ENCODE data around the gene ERG.

Gene ERG

DNA sequence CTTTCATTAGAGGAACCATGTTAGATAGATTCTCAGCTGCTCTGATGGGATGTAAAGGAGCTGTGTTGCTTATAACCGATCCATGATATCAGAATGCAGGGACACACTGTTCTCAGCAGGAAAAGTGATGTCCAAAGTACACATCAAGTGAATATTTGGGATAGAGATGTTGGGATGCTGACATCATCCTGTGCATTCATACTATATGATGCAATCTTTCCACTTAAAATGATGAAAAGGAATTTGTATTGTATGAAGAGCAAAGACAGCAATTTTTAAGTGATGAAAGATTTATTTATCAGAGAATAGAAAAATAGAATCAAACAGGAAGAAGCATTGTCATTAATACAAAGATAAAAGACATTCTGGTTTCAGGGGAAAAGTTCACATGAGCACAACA, 110.1 kb downstream of the ERG start:
- DNase-seq = no peak

GRCh38 chr21:38386967-38387366, 111.3 kb downstream of the ERG start:
- DNase-seq = peak; percentile 5

DNA sequence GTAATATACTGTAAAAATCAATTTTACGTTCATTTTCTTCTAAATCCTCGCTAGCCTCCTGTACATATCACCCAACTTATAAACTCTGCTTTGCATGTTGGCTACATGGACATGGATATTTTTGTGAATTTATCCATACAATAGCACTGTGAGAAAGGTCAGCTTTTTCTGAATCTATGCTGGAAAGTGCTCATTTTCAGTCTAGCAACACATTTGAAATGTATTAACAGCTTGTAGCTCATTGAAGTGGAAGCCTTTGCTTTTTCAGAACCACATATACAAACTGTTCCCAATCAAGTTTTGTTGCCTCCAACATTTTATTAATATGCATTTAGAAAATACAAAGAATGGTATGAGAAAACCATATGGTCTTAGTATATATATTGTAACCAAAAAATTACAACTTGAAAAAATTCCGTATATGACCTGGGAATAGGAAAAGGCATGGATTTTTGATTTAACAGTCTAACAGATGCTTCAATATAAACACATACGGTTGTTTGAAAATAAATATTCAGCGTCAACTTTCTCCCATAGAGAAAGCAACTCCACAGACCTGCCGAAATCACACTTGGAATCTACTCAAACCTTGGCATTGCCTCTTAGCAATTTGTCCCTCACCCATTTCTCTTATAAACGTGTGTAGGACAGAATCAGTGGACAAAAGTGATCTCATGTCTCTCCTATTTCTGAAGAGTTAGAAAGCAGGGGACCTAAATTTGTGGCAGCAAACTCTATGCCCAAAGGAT, 112.7 kb downstream of the ERG start:
- no peak for DNase-seq

DNA sequence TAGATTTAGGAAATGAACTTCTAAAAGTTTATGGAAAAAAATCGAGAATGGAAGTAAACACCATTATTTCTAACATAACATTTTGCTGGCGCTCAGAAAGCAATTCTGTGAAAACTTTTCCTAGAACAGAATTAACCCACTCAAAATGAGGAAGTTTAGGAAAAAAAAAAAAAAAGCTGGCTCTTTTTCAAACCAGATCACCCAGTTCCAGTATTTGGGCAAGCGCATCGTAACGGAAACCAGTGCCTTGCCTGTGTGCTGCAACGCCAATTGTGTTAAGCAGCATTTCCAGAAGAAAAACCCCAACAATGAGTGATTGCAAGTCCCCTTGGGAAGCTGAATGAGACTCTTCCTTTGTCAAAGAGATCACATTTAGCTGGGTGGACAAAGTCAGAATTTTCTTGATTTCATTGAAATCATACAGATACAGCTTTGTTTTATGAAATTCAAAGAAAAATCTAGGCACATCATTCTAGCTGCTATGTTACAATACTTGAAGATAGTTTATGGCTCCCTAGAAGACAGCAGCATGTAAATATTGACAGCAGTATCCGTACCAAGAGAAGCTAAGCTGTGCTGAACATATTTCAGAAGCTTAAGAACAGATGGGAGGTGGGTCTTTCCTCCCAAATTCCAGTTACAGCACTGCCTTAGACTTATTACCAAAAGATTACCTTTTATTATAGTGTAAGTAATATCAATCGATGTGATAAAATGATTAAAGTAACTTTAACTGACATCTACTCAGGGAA, 113.4 kb downstream of the ERG start:
- no peak for DNase-seq

DNA sequence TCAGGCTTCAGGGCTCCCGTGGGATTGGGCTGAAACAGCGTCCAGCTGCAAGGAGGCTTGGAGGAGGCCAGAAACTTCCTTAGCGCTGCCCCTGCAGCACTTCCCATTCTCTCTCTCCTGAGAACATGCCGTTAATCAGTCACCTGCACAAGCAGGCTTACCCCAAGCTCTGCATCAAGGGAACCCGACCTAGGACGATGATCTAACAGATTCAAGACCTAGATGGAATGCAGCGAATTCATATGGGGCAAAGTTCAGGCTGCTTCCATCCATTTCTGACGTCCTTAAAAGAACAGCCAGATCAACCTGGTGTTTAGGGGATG, 114.1 kb downstream of the ERG start:
- no peak for DNase-seq

- no peak for DNase-seq
Measured at GRCh38 chr21:38383411-38384237, 114.7 kb downstream of the ERG start.

DNA sequence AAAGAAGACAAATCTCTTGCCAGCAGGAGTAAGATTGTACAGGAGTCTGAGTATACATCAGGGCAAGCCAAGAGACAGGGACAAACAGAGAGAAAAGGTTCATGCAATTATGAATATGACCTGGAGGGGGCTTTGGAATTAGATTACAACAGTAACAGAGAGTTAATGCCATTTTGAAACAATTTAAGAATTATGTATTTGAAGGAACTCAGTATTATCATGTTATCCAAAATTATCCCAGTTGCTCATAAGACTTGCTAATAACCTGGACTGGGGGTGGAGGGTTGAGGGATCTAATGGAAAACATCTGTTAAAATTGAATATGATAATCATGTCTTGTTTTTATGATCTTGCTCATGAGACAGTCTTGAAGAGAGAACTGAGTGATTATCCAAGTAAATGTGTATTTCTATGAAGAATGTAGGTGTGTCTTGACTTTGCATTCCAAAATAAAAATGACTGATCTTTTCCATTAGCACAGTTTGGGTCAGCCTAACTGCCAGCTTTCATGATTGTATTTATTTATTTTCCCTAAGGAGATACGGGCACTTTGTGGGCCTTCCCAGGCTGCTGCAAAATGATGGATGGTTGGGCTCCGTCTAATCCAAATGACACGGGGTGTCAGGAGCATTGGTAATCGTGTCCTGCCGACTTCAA, 117.7 kb downstream of the ERG start:
- no peak for DNase-seq

- no peak for DNase-seq
Measured at GRCh38 chr21:38379147-38379546, 119.1 kb downstream of the ERG start.

DNA sequence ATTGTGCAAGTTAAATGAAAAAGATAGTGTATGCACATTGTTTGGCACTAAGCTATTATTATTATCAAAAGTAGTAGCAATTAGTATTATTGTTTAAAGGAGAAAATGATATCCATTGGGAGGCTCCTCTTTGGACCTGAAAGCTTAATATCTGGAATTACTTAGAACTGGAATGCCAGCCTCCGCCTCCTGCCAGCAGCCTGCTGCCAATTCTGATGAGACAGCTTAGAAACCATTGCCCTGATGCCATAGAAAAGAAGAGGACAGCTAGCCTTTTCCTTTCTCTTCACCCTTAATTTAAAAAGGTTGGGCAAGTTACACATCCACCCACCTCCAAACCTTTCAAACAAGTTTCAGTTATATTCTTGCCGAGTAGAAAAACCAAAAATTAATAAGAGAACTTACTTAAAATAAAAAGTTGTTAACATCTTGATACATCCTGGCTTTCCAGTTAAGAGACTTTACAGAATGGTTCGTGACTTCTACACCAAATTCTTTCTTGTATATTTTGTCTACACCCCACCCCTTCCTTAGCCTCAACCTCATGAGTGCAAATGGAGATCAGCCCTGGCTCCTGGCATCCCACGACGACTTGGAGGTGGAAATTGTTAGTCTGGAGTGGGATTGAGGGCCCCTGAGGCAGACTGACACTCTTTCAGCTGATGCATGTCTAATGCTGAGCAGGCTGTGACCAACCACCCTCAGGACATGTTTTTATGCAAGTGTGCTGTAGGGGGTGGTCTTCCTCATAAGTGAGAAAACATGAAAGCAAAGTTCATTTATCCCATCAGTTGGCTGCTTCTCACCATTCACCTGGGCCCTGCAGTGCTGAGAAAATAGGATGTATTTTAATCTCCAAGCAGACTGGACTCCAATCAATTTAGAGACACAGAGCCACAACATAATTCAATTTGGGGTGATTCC, 120.8 kb downstream of the ERG start:
- DNase-seq = no peak

DNA sequence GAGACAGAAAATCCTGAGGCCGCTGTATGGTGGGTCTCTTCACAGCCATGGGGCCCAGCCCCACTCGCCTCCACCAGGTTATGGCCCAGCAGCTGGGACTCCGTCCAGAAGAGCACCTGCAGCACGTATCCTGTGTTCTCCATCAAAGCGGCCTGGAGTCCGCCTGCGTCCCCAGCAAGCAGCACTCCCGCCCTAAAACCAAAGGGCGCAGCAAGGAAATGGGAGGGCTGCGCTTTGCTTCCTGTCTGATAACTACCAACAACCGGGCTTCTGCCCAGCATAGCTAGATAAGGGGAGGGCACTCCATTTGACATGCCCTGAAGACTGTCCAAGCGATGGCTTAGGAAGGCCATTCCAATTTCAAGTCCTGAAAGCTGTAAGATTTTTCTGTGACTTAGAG, 121.6 kb downstream of the ERG start:
- no peak for DNase-seq

DNA sequence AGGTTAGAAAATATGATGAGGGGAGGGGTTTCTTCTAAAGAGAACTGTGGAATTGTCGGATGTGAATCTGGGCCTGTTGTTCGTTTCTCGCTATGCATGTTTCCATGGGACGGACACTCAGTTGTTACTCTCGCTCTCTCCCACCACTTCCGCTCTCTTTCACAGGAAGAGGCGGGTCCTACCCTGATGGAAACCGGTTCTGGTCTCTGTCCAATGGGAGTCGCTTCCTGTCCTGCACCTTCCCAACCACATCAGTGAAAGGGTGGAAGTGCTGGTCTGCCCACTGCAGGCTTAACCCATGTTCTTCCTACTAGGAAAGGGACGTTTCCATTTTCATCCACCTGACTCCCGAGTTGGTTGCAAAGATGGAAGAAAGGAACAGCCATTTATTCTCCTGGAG, 122.0 kb downstream of the ERG start:
- peak; percentile 37 for DNase-seq

DNA sequence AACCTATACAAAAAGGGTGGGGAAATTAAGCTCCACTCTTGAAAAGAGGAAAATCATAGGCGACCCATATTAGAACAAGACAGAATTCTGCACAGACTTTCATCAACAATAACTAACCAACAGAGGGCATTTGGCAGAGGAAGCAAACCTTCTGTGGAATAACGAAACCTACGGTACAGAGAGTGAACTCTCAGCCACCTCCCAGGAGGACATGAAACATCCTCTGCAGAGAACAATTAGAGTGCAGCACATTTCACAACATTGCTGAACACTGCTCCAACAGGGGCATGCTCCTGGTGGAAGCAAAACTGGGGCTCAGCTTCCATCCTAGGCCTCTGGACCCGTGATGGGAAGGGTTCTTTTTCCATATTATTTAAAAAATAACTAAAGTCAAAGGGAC, 130.6 kb downstream of the ERG start:
- no peak for DNase-seq

GRCh38 chr21:38365521-38365920, 132.8 kb downstream of the ERG start:
- no peak for DNase-seq

- no peak for DNase-seq
Measured at GRCh38 chr21:38363693-38364092, 134.6 kb downstream of the ERG start.

DNA sequence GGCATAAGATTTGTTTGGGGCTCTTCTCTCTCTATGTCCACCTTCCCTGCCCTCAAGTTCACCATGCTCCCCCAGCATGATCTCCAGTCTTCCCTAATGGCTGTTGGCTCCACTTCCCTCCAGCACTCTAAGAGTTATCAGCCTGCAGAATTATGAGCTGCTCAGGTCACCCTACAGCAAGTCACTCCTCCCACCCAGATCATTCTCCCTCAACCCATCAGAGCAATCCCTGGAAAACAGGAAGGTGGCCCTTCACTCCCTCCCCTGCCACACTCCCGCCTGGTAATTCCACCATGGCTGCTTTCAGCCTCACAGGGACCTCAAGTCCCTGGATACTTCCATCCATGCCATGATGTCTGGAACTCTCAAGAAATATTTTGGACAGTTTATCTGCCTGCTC, 137.0 kb downstream of the ERG start:
- no peak for DNase-seq

DNA sequence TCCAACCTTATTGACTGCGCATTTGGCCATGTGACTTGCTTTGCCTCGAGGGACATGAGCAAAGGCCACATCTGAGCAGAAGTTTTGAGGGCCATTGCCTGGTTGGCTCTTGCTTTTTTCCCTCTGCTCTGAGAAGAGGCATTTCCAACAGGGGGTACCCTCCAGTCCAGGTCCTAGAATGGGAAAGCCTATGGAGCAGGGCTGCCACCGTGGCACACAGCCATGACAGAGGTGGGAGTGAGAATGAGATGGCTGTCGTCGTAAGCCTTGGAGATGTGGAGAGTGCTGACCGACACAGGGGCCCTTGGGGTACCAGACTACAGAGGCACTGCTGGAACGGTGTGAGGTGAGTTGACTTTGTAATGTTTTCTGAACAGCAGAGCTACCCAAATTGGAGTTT, 138.4 kb downstream of the ERG start:
- no peak for DNase-seq

- no peak for DNase-seq
Measured at GRCh38 chr21:38359090-38359489, 139.2 kb downstream of the ERG start.

- DNase-seq = no peak
Measured at GRCh38 chr21:38358666-38359065, 139.6 kb downstream of the ERG start.

- DNase-seq = no peak
Measured at GRCh38 chr21:38358098-38358497, 140.2 kb downstream of the ERG start.

DNA sequence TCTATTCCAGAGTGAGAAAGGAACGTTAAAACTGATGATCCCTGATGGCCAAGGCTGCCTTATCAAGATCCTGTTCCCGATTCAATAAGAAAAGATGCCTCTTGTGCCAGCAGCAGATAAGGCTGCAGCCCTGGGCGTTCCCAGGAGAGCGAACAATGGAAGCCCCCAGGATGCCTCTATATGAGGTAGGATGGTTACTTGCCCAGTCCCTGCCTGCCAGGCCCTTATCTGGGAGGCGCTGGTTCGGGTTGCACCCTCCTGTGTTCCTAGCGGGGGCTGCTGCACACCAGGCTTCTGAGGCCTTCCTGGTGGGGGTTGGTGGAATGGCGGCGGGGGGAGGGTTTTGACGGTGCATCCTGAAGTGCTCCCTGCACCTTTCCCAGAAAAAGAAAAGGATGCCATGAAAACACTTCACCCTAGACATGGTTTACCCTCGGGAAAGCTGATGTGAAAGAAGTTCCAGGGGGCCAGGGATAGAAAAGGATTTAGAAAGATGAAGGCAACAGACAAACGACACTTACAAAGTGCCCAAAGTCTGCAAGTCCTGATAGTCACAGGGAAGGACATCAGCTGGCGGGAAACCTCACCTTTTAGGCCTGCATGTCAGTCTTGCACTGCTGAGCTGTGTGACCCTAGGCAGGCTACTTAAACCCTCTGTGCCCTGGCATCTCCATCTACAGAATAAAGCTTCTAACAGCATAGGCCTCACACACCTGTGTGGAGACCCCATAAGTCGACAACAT, 141.2 kb downstream of the ERG start:
- DNase-seq = no peak

DNA sequence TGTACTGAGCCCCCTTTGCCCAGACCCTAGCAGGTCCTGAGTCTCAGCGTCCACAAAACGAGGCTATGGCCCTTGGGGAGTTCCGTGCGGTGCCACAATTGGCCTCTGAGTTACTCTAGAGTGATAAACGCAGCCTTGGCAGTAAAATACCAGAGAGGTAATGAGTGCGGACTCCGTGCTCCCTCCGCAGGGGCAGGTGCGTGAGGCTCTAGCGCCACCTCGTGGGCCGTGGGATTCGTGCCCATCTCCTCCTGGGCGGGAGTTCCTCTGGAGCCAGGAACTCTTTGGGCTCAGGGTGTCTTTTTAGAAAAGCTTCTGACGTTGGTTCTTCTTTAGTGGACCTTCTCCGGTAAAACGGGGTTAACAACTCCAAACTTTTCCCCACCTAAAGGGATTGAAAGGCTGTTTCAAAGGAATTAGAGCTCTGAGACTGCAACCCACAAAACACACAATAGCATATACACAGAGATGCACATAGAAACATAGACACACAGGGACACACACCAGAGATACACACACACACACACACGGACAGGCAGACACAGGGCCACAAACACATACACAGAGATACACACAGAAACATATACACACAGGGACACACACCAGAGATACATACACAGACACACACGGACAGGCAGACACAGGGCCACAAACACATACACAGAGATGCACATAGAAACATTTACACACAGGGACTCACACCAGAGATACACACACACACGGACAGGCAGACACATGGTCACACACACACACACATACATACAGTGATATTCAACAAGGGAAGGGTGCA, 142.1 kb downstream of the ERG start:
- DNase-seq = peak; percentile 57

All from CD4-positive, alpha-beta T cell treated with Interferon gamma for 1 hour (primary cell).